Testis (tissue), 3 donors: Measurements from ENCODE around the gene ARPIN. TPM values are rescaled to one million over a fixed set of nuclear protein-coding genes. Genes with fewer than 3 reads are reported as not detected.

Source experiments
- DNase-seq: peaks from one replicate; pipeline ENCODE4 v3.0.0-alpha.2; 2019
- H3K27ac ChIP-seq, 2 donors: fragments of 200-600 bp; sonication (generic); one replicate each; pipeline ENCODE4 v1.5.1; 2019
- H3K27me3 ChIP-seq: fragments of 200-600 bp; sonication (generic); one replicate; pipeline ENCODE4 v1.5.1; 2019
- H3K36me3 ChIP-seq: fragments of 200-600 bp; sonication (generic); one replicate; pipeline ENCODE4 v1.5.1; 2017; ENCODE audit warnings: low read depth; ENCODE audit errors: missing control alignments
- H3K4me1 ChIP-seq: fragments of 200-600 bp; sonication (generic); one replicate; pipeline ENCODE4 v1.5.1; 2019
- H3K4me3 ChIP-seq, 2 donors: fragments of 200-600 bp; sonication (generic); one replicate each; pipeline ENCODE4 v1.5.1; 2017 to 2019
- H3K9me3 ChIP-seq: fragments of 200-600 bp; sonication (generic); one replicate; pipeline ENCODE4 v1.5.1; 2017
- CTCF ChIP-seq, 3 experiments: fragments of 450-650 bp in 2 of 3; fragments of 200-600 bp in 1 of 3; sonication (generic) in 1 of 3; IDR thresholded peaks; one replicate each; pipeline ENCODE4 v1.5.1; 2016 to 2019; ENCODE audit warnings: antibody characterized with exemption in 3 of 3, mild to moderate bottlenecking in 2 of 3, moderate library complexity in 1 of 3
- POLR2A ChIP-seq: fragments of 450-650 bp; IDR thresholded peaks from one replicate; pipeline ENCODE4 v1.6.1; 2017; ENCODE audit warnings: antibody characterized with exemption, mild to moderate bottlenecking, moderate library complexity
- WGBS, 2 donors: methylation state at CpG; one replicate each; pipeline ENCODE4 v1.1.5; 2018; 5-methylcytosine and 5-hydroxymethylcytosine counted together
- intact Hi-C: fragments of 100-400 bp; cut with DNase I; formaldehyde crosslinking; loops from one replicate; pipeline ENCODE4 v1.15.1; 2023; ENCODE audit warnings: low total_unique reads
- microRNA-seq, 2 donors: library from miRNA; unstranded; fragments of <30 nt; microRNA quantifications; one replicate each; pipeline ENCODE4, GENCODE V29; 2016; ENCODE audit warnings: borderline number of aligned reads in 2 of 2, borderline replicate concordance in 1 of 2
- polyA plus RNA-seq: library from polyadenylated mRNA; stranded (reverse); fragments of 350-450 nt; fragmentation: Illumina TruSeq; extraction: RNeasy Lipid Tissue Mini Kit (QIAGEN cat#74804); gene quantifications from one replicate; pipeline ENCODE4 v1.2.3, GENCODE V29; 2014; ENCODE audit warnings: low read depth, low replicate concordance; ENCODE audit not compliant: insufficient read depth
- small RNA-seq, 2 donors: library from RNA; depleted of rRNA; stranded (forward); fragments of <200 nt; gene quantifications; one replicate each; pipeline ENCODE3, GENCODE V24; 2016
- total RNA-seq, 2 donors: library from RNA; depleted of rRNA; stranded (reverse); fragments of >200 nt; gene quantifications; one replicate each; pipeline ENCODE4 v1.2.3, GENCODE V29; 2016

ARPIN gene
- total and polyA plus RNA-seq, 3 donors from 2014 or later = 6.6 to 15.9 (median 14.3) TPM

- WGBS, 2 donors = 90 to 93% methylated on average over 5 of the region's 5 CpGs
- no peaks in the 10 kb centered on the region for H3K36me3 ChIP-seq
- H3K9me3 ChIP-seq = no peaks in the 10 kb centered on the region
- no peak for DNase-seq
- H3K27me3 ChIP-seq = no peaks in the 10 kb centered on the region
- H3K4me1 ChIP-seq = no peaks in the 10 kb centered on the region
- no peak for TF ChIP-seq CTCF (IDR thresholded peaks at IDR 0.05)
- TF ChIP-seq POLR2A = no peak
- H3K4me3 ChIP-seq = no peak overlapping the region
- intact Hi-C loops = no loop called here
- H3K27ac ChIP-seq = no peak overlapping the region
These were observed 60.9 kb downstream of the ARPIN start for GRCh38 chr15:89851673-89852341.

GRCh38 chr15:89848970-89849292, 63.8 kb downstream of the ARPIN start:
- DNase-seq = no peak
- intact Hi-C loops = no loop called here
- no peaks in the 10 kb centered on the region for H3K27me3 ChIP-seq
- H3K4me3 ChIP-seq = no peak overlapping the region
- no peaks in the 10 kb centered on the region for H3K9me3 ChIP-seq
- no peaks in the 10 kb centered on the region for H3K4me1 ChIP-seq
- no peak overlapping the region for H3K27ac ChIP-seq
- WGBS, 2 donors = 91 to 92% methylated on average over 2 of the region's 2 CpGs
- no peak for TF ChIP-seq POLR2A
- no peak for TF ChIP-seq CTCF (IDR thresholded peaks at IDR 0.05)
- H3K36me3 ChIP-seq = no peaks in the 10 kb centered on the region

- WGBS, 2 donors = 89 to 91% methylated on average over 2 of the region's 2 CpGs
- H3K27ac ChIP-seq = no peak overlapping the region
- H3K36me3 ChIP-seq = no peaks in the 10 kb centered on the region
- no peaks in the 10 kb centered on the region for H3K9me3 ChIP-seq
- H3K4me1 ChIP-seq = no peaks in the 10 kb centered on the region
- H3K27me3 ChIP-seq = no peaks in the 10 kb centered on the region
- intact Hi-C loops = no loop called here
- DNase-seq = no peak
- TF ChIP-seq CTCF (IDR thresholded peaks at IDR 0.05) = no peak
- TF ChIP-seq POLR2A = no peak
- H3K4me3 ChIP-seq = no peak overlapping the region
These were observed 65.7 kb downstream of the ARPIN start for GRCh38 chr15:89847101-89847500.

- Histone ChIP-seq H3K4me3 (no peak overlapping the region), H3K36me3 (no peaks in the 10 kb centered on the region), H3K27ac (no peak overlapping the region), H3K27me3 (no peaks in the 10 kb centered on the region), H3K4me1 (no peaks in the 10 kb centered on the region), H3K9me3 (no peaks in the 10 kb centered on the region)
- intact Hi-C loops = no loop called here
- TF ChIP-seq CTCF (IDR thresholded peaks at IDR 0.05) (no peak), POLR2A (no peak)
- WGBS, 2 donors = 60 to 78% methylated on average over 5 of the region's 5 CpGs
- no peak for DNase-seq
These were observed 67.4 kb downstream of the ARPIN start for GRCh38 chr15:89845305-89845893.

Small RNAs within 50 kb of the gene (microRNA-seq; reads per million reads assigned to microRNA genes)
- gene MIR5009 = 0 reads per million in 2 donors
- gene MIR5094 = 0 reads per million in 2 donors

Small RNAs within 50 kb of the gene (small RNA-seq; reads per million reads assigned to genes)
- gene MIR5009 (0 reads per million in 2 donors), gene MIR5094 (0 reads per million in 2 donors), gene RNU6-1111P (0 reads per million in 2 donors), gene RNU7-111P (0 reads per million in 2 donors)

Other genes with a start within 250 kb of the ARPIN start
- 10 to 100 TPM in 1 of 2 donors, 1 to 10 TPM in 1; 9.1 to 18.5 TPM for gene PLIN1, start 233.6 kb downstream of the ARPIN start, total RNA-seq
- gene PLIN1, start 233.6 kb downstream of the ARPIN start, polyA plus RNA-seq = 13.5 TPM
- gene PEX11A, start 222.2 kb downstream of the ARPIN start, total RNA-seq = 10 to 100 TPM; 12.3 to 15.0 TPM
- gene PEX11A, start 222.2 kb downstream of the ARPIN start, polyA plus RNA-seq = 31.8 TPM
- gene WDR93, start 222.1 kb downstream of the ARPIN start, total RNA-seq = 10 to 100 TPM in 1 of 2 donors, 1 to 10 TPM in 1; 8.1 to 12.3 TPM
- gene WDR93, start 222.1 kb downstream of the ARPIN start, polyA plus RNA-seq = 31.9 TPM
- gene MESP1, start 161.7 kb downstream of the ARPIN start, total RNA-seq = 1 to 10 TPM; 2.5 to 6.0 TPM
- gene MESP1, start 161.7 kb downstream of the ARPIN start, polyA plus RNA-seq = 5.7 TPM
- 1 to 10 TPM; 2.2 to 2.9 TPM for gene MESP2, start 136.6 kb downstream of the ARPIN start, total RNA-seq
- gene MESP2, start 136.6 kb downstream of the ARPIN start, polyA plus RNA-seq = 1.3 TPM
- 10 to 100 TPM in 1 of 2 donors, 1 to 10 TPM in 1; 5.0 to 11.1 TPM for gene ANPEP, start 98.1 kb downstream of the ARPIN start, total RNA-seq
- 12.9 TPM for gene ANPEP, start 98.1 kb downstream of the ARPIN start, polyA plus RNA-seq
- 10 to 100 TPM; 45.8 to 53.0 TPM for gene AP3S2, start 19.0 kb downstream of the ARPIN start, total RNA-seq
- 31.9 TPM for gene AP3S2, start 19.0 kb downstream of the ARPIN start, polyA plus RNA-seq
- gene ZNF710, start 88.4 kb upstream of the ARPIN start, total RNA-seq = 1 to 10 TPM; 7.8 to 9.4 TPM
- 5.7 TPM for gene ZNF710, start 88.4 kb upstream of the ARPIN start, polyA plus RNA-seq
- 10 to 100 TPM; 13.1 to 17.7 TPM for gene IDH2, start 189.5 kb upstream of the ARPIN start, total RNA-seq
- 23.5 TPM for gene IDH2, start 189.5 kb upstream of the ARPIN start, polyA plus RNA-seq